Measurements from ENCODE around the gene PIK3AP1.

PIK3AP1 gene

GRCh38 chr10:96608262-96608661, 112.1 kb downstream of the PIK3AP1 start:
- no peak for DNase-seq (ENCODE audit: low spot score)

- DNase-seq (ENCODE audit: low spot score): no peak
Measured at GRCh38 chr10:96606946-96607345, 113.4 kb downstream of the PIK3AP1 start.

- no peak for DNase-seq (ENCODE audit: low spot score)
Measured at GRCh38 chr10:96606216-96606615, 114.1 kb downstream of the PIK3AP1 start.

- DNase-seq (ENCODE audit: low spot score): no peak
Measured at GRCh38 chr10:96600337-96600736, 120.0 kb downstream of the PIK3AP1 start.

GRCh38 chr10:96598846-96599245, 121.5 kb downstream of the PIK3AP1 start:
- no peak for DNase-seq (ENCODE audit: low spot score)

- no peak for DNase-seq (ENCODE audit: low spot score)
Measured at GRCh38 chr10:96596422-96597407, 123.6 kb downstream of the PIK3AP1 start.

GRCh38 chr10:96595741-96596140, 124.6 kb downstream of the PIK3AP1 start:
- DNase-seq (ENCODE audit: low spot score): no peak

GRCh38 chr10:96591946-96592345, 128.4 kb downstream of the PIK3AP1 start:
- no peak for DNase-seq (ENCODE audit: low spot score)

- peak; percentile 46 for DNase-seq (ENCODE audit: low spot score)
Measured at GRCh38 chr10:96588616-96589419, 131.5 kb downstream of the PIK3AP1 start.

- DNase-seq (ENCODE audit: low spot score): no peak
Measured at GRCh38 chr10:96588060-96588554, 132.2 kb downstream of the PIK3AP1 start.

GRCh38 chr10:96587264-96588059, 132.9 kb downstream of the PIK3AP1 start:
- peak; percentile 61 for DNase-seq (ENCODE audit: low spot score)

GRCh38 chr10:96586419-96587263, 133.7 kb downstream of the PIK3AP1 start, which contains the start of gene TM9SF3:
Gene TM9SF3, minus strand, starts transcription at chr10:96587012. Its CDS starts 177 bp downstream, at chr10:96586835.
- peak; percentile 92 for DNase-seq (ENCODE audit: low spot score)

GRCh38 chr10:96585736-96586418, 134.4 kb downstream of the PIK3AP1 start:
- DNase-seq (ENCODE audit: low spot score): peak; percentile 33

- DNase-seq (ENCODE audit: low spot score): no peak
Measured at GRCh38 chr10:96584474-96584873, 135.8 kb downstream of the PIK3AP1 start.

- no peak for DNase-seq (ENCODE audit: low spot score)
Measured at GRCh38 chr10:96584035-96584434, 136.3 kb downstream of the PIK3AP1 start.

GRCh38 chr10:96579133-96579532, 141.2 kb downstream of the PIK3AP1 start:
- no peak for DNase-seq (ENCODE audit: low spot score)

GRCh38 chr10:96578633-96579032, 141.7 kb downstream of the PIK3AP1 start:
- DNase-seq (ENCODE audit: low spot score): no peak

- DNase-seq (ENCODE audit: low spot score): no peak
Measured at GRCh38 chr10:96578022-96578421, 142.3 kb downstream of the PIK3AP1 start.

- DNase-seq (ENCODE audit: low spot score): no peak
Measured at GRCh38 chr10:96577069-96577468, 143.2 kb downstream of the PIK3AP1 start.
